Breast epithelium (tissue), 3 donors: ENCODE data around the gene MMAB.

ENCODE experiments used
- POLR2A ChIP-seq: fragments of 450-650 bp; IDR thresholded peaks from one replicate; pipeline ENCODE4 v1.6.1; 2016; ENCODE audit warnings: antibody characterized with exemption, mild to moderate bottlenecking, moderate library complexity
- TF ChIP-seq, protein P1 (sequence below), 3 donors: fragments of 450-650 bp; IDR thresholded peaks; one replicate each; pipeline ENCODE4 v1.5.1; 2016 to 2017; ENCODE audit warnings: antibody characterized with exemption in 3 of 3, mild to moderate bottlenecking in 3 of 3, moderate library complexity in 3 of 3

DNA sequence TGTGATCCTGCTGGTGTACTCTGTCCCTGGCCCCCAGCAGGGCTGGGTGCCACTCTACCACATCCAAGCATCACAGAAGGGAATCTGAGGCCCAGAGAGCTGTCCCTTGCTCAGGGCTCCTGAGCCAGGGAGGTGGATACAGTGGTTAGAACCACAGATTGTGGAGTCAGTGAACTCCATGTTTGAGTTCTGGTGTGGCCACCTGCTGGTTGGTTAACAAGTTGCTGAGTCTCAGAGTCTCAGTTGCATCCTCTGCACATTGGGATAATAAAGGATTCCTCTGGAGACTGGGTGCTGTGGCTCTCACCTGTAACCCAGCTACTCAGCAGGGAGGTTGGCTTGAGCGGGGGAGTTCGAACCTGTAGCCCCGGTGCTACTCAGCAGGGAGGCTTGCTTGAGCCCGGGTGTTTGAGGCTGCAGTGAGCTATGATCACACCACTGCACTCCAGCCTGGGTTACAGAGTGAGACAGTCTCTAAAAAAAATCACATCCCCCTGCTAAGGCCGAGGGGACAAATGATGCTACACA is 39.7 kb upstream of the MMAB start:
- no peak for TF ChIP-seq POLR2A
- TF ChIP-seq, protein P1, sequence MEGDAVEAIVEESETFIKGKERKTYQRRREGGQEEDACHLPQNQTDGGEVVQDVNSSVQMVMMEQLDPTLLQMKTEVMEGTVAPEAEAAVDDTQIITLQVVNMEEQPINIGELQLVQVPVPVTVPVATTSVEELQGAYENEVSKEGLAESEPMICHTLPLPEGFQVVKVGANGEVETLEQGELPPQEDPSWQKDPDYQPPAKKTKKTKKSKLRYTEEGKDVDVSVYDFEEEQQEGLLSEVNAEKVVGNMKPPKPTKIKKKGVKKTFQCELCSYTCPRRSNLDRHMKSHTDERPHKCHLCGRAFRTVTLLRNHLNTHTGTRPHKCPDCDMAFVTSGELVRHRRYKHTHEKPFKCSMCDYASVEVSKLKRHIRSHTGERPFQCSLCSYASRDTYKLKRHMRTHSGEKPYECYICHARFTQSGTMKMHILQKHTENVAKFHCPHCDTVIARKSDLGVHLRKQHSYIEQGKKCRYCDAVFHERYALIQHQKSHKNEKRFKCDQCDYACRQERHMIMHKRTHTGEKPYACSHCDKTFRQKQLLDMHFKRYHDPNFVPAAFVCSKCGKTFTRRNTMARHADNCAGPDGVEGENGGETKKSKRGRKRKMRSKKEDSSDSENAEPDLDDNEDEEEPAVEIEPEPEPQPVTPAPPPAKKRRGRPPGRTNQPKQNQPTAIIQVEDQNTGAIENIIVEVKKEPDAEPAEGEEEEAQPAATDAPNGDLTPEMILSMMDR (IDR thresholded peaks at IDR 0.05) = no peak
